ENCODE results near the gene PTGDS.
A peak's percentile ranks its signal among the peaks of the same experiment; 100 is the strongest.

The PTGDS gene

DNA sequence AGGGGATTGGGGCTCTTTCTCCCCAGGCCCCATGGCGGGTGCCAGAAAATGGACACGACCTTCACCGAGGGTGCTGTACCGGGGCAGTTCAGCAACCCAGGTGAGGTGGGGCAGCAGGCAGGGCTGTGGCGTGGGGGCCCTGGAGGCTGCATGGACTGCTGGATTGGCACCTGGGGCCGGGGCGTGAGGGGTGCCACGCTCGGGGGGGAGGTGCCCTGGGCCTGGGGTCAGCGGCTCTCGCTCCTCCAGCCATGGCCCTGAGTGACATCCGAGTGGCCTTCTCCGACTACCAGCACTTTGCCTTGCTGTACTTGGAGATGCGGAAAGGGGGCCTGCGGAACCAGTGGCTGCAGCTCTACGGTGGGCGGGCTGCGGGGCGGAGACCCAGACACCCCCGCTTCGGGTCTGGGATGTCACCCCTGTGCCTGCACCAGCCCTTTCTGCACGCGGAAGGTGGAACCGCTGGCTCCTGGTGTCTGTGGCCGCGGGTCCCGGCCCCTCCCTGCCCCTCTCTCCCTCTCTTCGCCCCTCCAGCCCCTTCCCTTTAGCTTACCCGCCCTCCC lies 7.2 kb downstream of the PTGDS start:
- no peak for DNase-seq (ENCODE audit: low read depth)
- no peak overlapping the region for H3K4me3 ChIP-seq (ENCODE audit: low read depth, low read length)
- TF ChIP-seq, protein P1, sequence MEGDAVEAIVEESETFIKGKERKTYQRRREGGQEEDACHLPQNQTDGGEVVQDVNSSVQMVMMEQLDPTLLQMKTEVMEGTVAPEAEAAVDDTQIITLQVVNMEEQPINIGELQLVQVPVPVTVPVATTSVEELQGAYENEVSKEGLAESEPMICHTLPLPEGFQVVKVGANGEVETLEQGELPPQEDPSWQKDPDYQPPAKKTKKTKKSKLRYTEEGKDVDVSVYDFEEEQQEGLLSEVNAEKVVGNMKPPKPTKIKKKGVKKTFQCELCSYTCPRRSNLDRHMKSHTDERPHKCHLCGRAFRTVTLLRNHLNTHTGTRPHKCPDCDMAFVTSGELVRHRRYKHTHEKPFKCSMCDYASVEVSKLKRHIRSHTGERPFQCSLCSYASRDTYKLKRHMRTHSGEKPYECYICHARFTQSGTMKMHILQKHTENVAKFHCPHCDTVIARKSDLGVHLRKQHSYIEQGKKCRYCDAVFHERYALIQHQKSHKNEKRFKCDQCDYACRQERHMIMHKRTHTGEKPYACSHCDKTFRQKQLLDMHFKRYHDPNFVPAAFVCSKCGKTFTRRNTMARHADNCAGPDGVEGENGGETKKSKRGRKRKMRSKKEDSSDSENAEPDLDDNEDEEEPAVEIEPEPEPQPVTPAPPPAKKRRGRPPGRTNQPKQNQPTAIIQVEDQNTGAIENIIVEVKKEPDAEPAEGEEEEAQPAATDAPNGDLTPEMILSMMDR (IDR thresholded peaks at IDR 0.05; ENCODE audit: low read depth, low read length, missing control alignments), result no peak

GRCh38 chr9:136985027-136985602 lies 7.8 kb downstream of the PTGDS start:
- TF ChIP-seq, protein P1 (IDR thresholded peaks at IDR 0.05; ENCODE audit: low read depth, low read length, missing control alignments), result no peak
- DNase-seq (ENCODE audit: low read depth), result no peak
- no peak overlapping the region for H3K4me3 ChIP-seq (ENCODE audit: low read depth, low read length)

GRCh38 chr9:136985853-136986252 lies 8.5 kb downstream of the PTGDS start:
- H3K4me3 ChIP-seq (ENCODE audit: low read depth, low read length), result no peak overlapping the region
- TF ChIP-seq, protein P1 (IDR thresholded peaks at IDR 0.05; ENCODE audit: low read depth, low read length, missing control alignments), result no peak
- DNase-seq (ENCODE audit: low read depth), result no peak

DNA sequence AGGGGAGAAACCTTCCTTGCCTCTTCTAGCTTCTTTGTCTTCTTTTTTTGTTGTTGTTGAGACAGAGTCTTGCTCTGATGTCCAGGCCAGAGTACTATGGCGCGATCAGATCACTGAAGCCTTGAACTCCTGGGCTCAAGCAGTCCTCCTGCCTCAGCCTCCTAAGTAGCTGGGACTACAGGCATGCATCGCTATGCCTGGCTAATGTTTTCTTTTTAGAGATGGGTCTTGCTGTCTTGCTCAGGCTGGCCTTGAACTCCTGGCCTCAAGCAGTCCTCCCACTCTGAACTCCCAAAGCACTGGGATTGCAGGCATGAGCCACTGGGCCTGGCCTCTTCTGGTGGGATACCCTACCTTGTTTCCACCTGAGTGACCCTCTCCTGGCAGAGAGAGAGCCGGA lies 11.6 kb downstream of the PTGDS start:
- TF ChIP-seq, protein P1 (IDR thresholded peaks at IDR 0.05; ENCODE audit: low read depth, low read length, missing control alignments), result no peak
- no peak for DNase-seq (ENCODE audit: low read depth)
- H3K4me3 ChIP-seq (ENCODE audit: low read depth, low read length), result no peak overlapping the region

GRCh38 chr9:136990242-136990911 lies 13.1 kb downstream of the PTGDS start:
- TF ChIP-seq, protein P1 (IDR thresholded peaks at IDR 0.05; ENCODE audit: low read depth, low read length, missing control alignments), result no peak
- DNase-seq (ENCODE audit: low read depth), result no peak
- no peak overlapping the region for H3K4me3 ChIP-seq (ENCODE audit: low read depth, low read length)

- TF ChIP-seq, protein P1 (IDR thresholded peaks at IDR 0.05; ENCODE audit: low read depth, low read length, missing control alignments), result no peak
- peak; percentile 53 for DNase-seq (ENCODE audit: low read depth)
- peak within 1 kb of the TSS; percentile 74 for H3K4me3 ChIP-seq (ENCODE audit: low read depth, low read length)
Measured at GRCh38 chr9:136991993-136992818, 14.9 kb downstream of the PTGDS start, which contains the start of gene PAXX. TSS of gene PAXX (plus strand) at chr9:136992422. CDS start at chr9:136992444, 22 bp downstream.
